ENCODE measurements around the gene ICAM5.
"Not testable (repeated sequence)": the region's sequence is repeated elsewhere in the genome, so short reads cannot be mapped to it uniquely, and the experiment has no call there.

Gene ICAM5

DNA sequence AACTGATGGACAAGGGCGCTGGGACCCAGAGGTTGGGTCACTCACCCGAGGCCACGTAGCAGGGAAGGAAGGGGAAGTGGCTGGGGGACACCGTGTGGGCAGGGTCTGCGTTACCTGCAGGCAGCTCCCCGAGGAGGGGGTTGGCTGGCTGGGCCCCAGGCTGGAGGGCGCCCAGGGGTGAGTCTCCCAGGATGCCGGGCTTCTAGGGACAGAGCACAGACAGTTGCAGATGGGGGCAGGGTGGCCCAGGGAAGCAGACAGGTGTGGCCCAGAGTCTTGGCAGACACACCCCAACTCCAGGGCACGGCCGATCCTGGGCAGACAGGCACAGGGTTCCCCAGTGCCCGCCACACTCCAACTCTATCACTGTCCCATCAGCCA lies 31.7 kb downstream of the ICAM5 start:
- DNase-seq: no peak

DNA sequence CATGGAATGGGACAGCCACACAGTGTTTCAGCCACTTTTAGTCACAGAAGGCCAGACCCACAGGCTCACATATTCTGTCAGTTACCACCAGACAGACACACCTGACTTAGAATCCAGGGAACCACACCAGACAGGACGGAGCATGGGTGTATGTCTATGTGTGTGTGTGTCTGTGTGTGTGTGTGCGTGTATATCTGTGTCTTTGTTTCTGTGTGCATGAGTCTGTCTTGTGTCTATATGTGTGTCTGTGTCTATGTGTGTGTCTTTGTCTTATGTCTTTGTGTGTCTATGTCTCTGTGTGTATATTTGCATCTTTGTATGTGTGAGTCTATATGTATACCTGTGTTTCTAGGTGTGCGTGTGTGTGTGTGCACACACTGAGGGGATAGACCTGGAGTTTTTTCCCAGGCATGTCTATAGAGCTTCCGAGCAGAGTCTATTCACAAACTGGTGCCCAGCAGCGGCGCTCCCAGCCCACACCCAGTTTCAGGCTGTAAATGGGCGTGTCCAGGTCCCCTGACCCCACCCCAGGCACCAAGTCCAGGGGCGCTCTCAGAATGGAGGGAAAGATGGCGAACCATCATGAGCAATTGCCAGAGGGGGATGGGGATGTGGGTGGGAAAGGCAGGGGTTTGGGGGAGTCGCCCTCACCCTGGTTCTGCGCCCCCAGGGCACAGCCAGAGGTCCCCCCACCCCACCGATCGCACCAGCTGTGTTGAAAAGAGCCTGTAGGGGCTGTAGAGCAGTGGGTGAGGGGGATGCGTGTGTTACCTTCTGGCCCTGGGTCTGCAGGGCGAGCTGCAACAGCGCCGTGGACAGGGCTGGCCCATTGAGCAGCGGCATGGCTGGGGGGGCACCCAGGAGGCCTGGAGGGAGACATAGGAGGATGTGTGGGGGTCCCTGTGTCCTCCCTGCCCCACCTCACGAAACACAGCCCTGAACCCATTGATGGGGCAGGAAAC lies 32.4 kb downstream of the ICAM5 start:
- no peak for DNase-seq

DNA sequence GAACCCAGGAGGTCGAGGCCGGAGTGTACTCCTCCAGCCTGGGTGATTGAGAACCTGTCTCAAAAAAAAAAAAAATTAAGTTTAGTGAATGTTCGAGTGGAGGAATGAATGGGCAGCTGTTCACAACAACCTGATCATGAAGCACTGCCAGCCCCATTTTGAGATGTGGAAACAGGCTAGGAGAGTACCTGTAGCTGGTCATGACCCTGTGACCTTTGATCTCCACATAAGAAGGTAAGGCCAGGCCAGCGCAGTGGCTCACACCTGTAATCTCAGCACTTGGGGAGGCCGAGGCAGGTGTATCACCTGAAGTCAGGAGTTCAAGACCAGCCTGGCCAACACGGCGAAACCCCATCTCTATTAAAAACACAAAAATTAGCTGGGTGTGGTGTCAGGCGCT lies 36.0 kb downstream of the ICAM5 start:
- no peak for DNase-seq

DNA sequence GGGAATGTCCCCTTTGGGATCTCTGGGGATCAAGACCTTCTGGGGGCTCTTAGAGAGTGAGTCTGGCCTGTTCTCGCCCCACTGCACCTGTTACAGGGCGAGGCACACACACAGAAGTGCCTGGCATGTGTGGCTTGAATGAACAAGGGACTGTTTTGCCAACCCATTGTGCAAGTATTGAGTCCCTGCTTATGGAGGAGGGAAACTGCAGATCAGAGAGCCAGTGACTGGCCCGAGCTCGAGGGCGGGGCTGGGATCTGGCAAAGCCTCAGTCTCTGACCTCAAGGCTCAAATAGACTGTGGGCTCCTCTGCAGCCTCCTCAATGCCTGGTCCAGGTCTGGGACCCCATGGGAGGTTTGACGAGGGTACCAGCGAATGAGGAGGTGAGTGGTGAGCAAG lies 38.0 kb downstream of the ICAM5 start:
- no peak for DNase-seq

DNA sequence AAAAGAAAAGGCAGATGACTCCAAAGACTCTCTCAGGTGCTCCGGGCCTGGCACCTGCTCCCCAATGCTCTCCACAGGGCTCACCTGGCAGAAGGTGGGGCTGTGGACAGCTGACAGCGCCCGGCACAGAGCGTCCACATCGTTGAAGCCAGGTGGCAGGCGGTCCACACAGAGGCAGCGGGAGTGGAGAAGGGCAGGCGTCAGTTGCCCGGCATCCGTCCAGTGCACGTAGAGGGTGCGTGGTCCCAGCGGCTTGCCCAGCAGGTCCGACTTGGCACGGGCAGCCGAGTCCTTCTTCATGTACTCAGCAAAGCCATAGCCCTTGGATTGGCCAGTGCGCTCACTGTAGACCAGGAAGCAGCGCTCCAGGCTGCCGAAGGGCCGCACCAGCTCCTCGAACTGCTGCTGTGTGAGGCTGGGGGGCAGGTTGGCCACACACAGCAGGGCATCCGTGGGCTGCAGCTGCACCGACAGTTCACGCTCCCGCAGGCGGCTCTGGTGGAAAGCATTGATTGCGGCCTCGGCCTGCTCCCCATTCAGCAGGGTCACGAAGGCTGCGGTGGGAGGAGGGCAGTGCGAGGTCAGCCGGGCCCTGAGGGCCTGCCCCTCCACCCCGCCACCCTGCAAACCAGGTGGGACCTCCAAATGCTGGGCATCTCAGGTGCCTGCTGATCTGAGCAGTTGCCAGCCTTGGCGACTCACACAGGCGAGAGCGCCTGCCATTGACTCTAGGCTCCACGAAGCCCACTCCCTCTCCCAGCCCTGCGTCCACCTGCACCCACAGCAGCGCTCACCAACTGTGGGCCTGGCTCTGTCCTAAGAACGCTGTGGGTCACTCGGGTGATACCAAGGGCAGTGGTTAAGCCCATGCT lies 39.0 kb downstream of the ICAM5 start:
- DNase-seq: no peak

DNA sequence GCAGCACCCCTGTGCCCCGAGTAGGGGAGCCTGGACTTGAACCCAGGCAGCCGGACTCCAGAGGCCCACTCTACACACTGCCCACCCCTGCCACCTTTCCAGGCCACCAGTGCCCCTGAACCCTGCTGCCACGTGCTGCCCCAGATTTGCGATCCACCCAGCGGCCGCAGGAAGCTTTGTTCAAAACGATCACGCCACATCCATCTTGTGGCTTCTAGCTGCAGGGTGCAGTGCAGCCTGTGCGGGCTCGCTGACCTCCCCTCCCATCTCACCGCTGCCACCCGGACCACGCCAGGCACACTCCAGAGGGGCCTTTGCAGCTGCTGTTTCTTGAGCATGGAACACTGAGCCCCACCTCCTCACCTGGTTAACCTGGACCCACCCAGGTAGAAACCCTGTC lies 39.8 kb downstream of the ICAM5 start:
- no peak for DNase-seq

DNA sequence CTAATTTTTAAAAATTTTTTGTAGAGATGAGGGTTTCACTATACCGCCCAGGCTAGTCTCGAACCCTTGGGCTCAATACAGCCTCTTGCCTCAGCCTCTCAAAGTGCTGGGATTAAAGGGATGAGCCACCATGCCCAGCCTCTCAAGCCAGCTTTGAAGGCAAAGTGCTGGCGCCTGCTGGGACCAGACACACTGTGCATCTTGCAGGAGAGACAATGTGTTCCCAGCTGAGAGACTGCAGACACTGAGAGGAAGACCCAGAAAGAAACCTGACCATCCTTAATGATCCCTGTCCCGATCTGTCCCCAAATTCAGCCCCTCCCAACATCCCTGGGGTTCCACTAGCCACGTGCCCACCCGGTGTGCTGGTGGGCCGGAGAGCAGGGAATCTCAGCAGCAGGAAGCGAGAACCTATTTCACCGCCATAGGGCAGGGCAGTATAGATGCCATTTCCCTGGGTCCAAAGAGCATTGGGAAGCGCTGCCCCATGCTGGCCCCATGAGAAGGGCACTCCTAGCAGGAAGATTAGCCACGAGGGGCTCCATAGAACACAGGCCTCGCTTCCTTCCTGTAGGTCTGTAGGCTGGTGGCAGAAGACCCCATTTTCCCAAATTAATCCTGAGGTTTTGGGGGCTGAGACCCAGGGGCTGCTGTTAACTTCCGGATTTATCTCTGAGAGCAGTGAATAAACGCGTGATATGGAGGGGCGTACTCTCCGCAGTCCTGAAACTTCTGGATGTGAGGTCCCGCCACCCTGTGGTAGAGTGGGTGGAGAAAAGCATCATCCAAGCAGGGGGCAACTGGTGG lies 42.6 kb downstream of the ICAM5 start:
- DNase-seq: no peak

DNA sequence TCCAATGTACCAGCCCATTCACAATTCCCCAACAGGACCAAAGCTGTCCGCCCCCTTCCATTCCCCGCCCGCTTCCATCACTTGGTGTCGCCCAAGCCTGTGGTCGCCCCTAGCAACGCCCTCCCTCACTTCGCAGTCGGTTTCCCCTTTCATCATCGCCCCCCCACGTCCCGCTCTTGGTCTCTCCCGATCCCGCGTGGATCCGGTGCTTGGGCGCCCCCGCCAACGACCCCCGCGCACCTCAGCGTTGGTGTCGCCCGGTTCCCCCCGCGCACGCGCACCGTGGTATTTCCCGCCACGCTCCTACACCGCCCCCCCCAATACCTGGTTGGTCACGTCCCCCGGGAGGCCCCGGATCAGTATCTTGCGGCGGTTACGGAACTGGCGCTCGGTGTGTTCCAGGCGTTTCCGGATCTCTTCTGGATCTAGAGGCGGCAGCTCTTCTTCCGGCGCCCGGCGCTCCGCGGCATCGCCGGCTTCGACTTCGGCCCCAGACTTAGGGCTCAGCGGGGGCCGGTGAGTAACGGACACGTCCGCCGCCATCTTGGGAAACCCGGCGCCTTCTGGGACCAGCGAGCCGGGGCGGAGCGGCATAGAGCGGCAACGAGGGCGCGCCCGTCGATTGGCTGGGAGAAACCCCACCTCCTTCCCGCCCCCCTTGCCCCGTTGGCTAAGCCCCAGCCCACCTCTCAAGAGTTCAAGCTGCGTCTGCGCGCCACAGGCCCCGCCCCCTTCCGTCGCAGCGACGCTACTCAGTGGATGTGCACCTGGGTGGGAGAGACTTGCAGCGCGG lies 43.4 kb downstream of the ICAM5 start, which contains the start of gene RAVER1:
Gene RAVER1 (minus strand): TSS at position 565 of the 793 bp plus-strand sequence. CDS start 22 bp downstream, at position 543.
- peak; percentile 98 for DNase-seq

DNA sequence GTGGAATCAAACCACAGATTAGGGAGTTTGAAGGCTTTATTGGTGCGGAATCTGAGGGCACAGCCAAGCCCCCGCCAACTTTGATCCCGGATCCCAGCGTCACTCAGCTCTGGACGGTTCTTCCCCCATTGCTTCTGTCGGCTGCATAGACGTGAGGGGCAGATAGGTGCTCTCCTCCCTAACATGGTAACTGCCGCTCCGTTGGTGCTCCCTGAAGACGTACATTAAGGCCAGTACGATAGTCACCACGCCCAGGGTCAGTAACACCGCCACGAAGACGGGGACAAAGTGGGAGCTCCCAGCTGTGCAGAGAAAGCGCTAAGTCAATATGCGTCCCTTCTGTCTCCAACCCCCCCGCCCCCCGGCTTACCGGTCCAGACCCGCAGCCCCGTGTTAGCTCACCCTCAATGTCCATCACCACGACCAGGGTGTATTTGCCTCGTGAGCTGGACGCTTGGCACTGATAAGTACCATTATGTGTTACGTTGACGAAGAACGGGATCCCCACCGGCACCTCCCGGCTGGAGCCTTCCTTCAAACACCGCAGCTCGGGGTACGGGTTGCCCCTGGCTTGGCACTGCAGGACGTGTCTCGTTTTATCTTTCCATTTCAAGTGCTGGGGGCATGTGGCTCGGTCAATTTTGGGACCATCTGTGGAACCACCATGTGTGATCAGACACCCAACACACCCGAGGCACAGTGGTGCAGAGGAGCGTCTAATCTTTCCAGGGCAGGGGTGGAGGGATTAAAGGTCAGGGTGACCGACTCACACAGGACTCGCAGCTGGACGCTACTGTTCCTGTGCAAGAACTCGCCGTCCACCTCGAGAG lies 44.2 kb downstream of the ICAM5 start:
- no peak for DNase-seq

DNA sequence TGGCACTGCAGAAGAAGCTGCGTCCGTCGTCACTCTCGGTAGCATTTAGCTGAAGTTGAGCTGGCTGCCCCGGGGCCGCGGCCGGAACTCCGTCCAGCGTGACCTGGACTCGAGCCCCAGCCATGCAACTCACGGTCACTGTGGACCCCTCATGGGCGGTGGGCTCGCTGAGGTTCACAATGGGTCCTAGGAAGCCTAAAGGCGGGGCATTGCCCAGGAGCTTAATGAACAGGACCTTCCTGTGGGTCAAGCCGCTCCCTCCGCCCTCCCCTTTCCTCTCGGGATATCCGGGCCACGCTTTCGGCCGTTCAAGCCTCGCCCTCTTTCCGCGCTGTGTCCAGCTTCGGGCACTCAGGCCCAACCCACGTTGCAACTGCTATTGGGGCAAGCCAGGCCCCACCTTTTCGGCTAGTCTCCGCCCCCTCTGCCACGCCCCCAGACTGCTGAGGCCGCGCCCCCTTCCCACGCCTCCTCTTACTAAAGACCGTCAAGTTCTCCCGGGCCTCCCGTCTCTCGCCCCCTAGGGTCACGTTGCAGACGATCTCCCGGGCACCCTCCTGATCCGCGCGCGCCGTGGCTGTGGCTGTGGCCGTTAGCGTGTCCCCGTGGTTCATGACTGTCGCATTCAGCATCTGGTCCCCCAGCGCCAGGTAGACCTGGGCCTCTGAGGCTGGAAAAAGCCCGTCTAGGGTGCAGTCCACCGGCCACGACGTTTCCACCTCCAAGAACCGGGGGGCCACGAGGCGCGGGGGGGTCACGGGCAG lies 45.0 kb downstream of the ICAM5 start:
- DNase-seq: peak; percentile 87

DNA sequence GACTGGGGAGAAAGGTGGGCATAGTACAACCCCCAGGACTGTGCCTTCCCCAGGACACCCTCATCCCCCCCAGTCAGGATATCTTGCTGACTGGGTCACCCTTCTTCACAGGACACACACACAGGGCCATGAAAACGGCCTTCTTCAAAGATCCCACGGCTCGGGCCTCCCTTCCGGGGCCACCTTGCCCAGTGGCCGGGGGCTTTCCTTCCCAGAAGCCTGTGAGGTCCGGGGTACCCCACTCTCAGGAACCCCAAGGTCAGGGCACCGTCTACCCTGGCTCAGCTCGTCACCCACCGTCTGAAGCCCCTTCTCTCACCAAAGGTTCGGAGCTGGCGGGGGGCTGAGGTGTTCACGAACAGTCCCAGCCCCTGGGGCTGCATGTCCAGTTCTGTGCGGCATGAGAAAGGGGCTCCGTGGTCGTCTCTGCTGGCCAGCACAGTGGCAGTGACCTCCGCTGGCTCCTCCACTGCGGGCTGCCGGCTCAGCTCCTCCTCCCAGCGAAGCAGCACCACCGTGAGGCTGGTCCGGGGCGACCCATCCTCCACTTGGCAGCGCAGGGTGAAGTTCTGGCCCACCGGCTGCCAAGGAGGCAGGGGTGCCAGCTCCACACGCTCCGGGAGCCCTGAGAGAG lies 45.7 kb downstream of the ICAM5 start:
- no peak for DNase-seq

DNA sequence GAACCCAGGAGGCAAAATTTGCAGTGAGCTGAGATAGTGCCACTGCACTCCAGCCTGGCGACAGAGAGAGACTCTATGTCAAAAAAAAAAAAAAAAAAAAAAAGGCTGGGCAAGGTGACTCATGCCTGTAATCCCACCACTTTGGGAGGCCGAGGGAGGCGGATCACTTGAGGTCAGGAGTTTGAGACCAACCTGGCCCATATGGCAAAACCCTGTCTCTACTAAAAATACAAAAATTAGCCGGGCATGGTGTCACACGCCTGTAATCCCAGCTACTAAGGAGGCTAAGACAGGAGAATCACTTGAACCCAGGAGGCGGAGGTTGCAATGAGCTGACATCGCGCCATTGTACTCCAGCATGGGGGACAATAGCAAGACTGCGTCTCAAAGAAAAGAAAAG lies 47.0 kb downstream of the ICAM5 start:
- DNase-seq: not testable (repeated sequence)

DNA sequence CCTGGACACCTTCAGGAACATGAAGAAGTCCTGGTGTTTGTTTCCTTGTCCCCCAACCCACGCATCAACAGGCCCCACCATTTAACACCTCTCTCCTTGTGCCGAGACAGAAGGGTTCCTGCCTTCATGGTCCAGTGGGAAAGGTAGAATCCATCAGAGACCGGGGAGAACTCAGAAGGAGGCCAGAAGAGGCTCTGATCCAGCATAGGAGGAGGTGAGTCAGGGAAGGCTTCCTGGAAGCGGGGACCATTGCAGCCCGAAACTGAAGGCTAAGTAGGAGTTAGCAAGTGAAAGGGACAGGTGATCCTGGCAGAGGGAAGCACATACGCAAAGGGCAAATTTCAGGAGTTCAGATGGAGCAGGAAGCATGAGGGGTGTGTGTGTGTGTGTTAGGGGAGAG lies 49.2 kb downstream of the ICAM5 start:
- DNase-seq: no peak

DNA sequence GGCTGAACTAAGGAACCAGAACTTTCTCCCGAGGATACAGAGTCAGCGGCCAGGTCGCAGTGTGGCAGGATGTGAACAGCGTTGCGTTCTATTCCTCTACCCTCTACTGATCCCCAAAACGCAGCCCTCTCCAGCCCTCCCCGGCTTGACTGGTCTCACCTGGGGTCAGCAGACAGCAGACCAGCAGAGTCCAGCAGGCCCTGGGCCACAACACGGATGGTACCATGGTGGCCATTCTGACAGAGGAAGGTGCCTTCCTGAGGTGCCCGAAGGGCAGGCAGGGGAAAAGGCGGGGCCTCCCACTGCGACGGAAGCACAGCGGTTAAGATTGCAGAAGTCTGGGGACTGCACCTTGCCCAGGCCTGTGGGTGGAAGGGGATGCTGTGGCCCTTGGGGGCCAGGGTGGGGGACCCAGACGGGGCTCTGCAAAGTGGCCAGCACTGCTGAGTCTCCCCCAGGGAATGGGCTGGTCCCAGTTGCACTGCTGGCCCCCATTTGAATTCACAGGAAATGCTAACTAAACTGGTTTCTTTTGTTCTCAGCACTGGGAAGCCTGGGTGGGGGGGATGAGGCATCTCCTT lies 49.7 kb downstream of the ICAM5 start, which contains the start of gene ICAM3:
Gene ICAM3 (minus strand): TSS at position 245 of the 581 bp plus-strand sequence. CDS start 10 bp downstream, at position 235.
- peak; percentile 85 for DNase-seq

DNA sequence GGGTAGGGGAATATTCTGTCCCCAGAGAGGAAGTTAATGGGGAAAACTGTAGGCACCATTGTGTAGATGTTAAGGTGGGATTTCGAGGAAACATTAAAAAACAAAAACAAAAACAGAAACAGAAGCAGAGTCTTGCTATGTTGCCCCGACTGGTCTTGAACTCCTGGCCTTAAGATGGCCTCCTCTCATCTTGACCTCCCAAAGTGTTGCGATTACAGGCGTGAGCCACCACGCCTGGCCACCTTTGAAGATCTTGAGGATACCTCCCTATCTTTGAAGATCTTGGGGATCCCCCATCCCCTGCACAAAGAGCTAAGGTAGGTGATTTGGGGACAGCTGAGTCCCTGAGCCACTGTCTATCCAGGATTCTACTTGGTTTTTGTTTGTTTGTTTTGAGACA lies 50.2 kb downstream of the ICAM5 start:
- DNase-seq: no peak

DNA sequence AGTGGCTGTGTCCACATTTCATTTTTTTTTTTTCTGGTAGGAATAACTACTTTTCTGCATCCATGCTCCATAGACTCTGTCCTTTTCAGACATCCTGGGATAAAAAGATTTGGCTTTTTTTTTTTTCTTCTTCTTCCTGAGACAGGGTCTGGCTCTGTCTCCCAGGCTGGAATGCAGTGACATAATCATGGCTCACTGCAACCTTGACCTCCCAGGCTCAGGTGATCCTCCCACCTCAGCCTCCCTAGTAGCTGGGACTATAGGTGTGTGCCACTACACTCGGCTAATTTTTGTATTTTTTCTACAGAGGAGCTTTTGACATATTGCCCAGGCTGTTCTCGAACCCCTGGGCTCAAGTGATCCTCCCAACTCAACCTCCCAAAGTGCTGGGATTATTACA lies 53.7 kb downstream of the ICAM5 start:
- DNase-seq: no peak

DNA sequence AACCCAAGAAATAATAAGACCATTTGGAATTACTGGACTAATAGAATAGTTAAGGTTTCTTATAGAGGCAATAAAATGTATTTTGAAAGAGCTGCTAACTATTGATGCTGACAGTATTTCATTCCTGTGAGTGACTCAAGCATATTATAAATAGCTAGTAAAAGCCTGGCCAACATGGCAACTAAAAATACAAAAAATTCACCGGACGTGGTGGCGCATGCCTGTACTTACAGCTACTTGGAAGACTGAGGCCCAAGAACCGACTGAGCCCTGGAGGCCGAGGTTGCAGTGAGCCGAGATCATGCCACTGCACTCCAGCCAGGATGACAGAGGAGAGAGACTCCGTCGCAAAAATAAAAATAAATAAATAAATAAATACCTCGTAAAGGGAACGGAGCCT lies 55.0 kb downstream of the ICAM5 start:
- no peak for DNase-seq
